ENCODE results near the gene ADAP1.

- no peak for TF ChIP-seq CTCF (IDR thresholded peaks at IDR 0.05)
- TF ChIP-seq EZH2 (IDR thresholded peaks at IDR 0.05), result no peak
Observed at GRCh38 chr7:985127-985416, 30.6 kb upstream of the ADAP1 start.
